GM06990 (cell line): Measurements from ENCODE around the gene IL12RB2.

ENCODE experiments used
- DNase-seq: peaks from one replicate; pipeline ENCODE4 v3.0.0-alpha.2; 2011; ENCODE audit not compliant: insufficient read length; ENCODE audit errors: extremely low read depth
- H3K27me3 ChIP-seq: replicated peaks from 2 replicates; pipeline ENCODE4 v1.6.0; 2011; ENCODE audit warnings: low read length; ENCODE audit not compliant: control insufficient read depth, insufficient read depth
- H3K36me3 ChIP-seq: 2 replicates; pipeline ENCODE4 v1.5.1; 2011; ENCODE audit warnings: low read length; ENCODE audit not compliant: control insufficient read depth, insufficient read depth
- H3K4me3 ChIP-seq: replicated peaks from 2 replicates; pipeline ENCODE4 v1.5.1; 2011; ENCODE audit warnings: low read depth, mild to moderate bottlenecking, control low read depth, low read length
- CTCF ChIP-seq: IDR thresholded peaks from 2 replicates; pipeline ENCODE4 v1.5.1; 2011; ENCODE audit warnings: low read length, control low read depth, mild to moderate bottlenecking, inconsistent platforms; ENCODE audit not compliant: insufficient read depth, poor library complexity, severe bottlenecking

IL12RB2 gene

GRCh38 chr1:67269061-67269460, 38.6 kb upstream of the IL12RB2 start:
- Histone ChIP-seq H3K4me3 (no peak overlapping the region), H3K36me3 (no peaks in the 10 kb centered on the region), H3K27me3 (no peaks in the 10 kb centered on the region)
- no peak for TF ChIP-seq CTCF
- no peak for DNase-seq

GRCh38 chr1:67270541-67270940, 37.1 kb upstream of the IL12RB2 start:
- no peak for TF ChIP-seq CTCF
- Histone ChIP-seq H3K36me3 (no peaks in the 10 kb centered on the region), H3K27me3 (no peaks in the 10 kb centered on the region), H3K4me3 (no peak overlapping the region)
- DNase-seq: no peak

GRCh38 chr1:67273591-67273990, 34.1 kb upstream of the IL12RB2 start:
- DNase-seq: no peak
- H3K36me3 ChIP-seq: no peaks in the 10 kb centered on the region
- no peak overlapping the region for H3K4me3 ChIP-seq
- no peaks in the 10 kb centered on the region for H3K27me3 ChIP-seq
- TF ChIP-seq CTCF: no peak

- H3K4me3 ChIP-seq: no peak overlapping the region
- no peaks in the 10 kb centered on the region for H3K27me3 ChIP-seq
- no peak for TF ChIP-seq CTCF
- peak; percentile 3 for DNase-seq
- H3K36me3 ChIP-seq: no peaks in the 10 kb centered on the region
These were observed 32.9 kb upstream of the IL12RB2 start for GRCh38 chr1:67274623-67275325.

GRCh38 chr1:67280696-67281095, 27.0 kb upstream of the IL12RB2 start:
- H3K27me3 ChIP-seq: no peaks in the 10 kb centered on the region
- no peaks in the 10 kb centered on the region for H3K36me3 ChIP-seq
- TF ChIP-seq CTCF: no peak
- H3K4me3 ChIP-seq: no peak overlapping the region
- no peak for DNase-seq

GRCh38 chr1:67281244-67281643, 26.4 kb upstream of the IL12RB2 start:
- Histone ChIP-seq H3K4me3 (no peak overlapping the region), H3K36me3 (no peaks in the 10 kb centered on the region), H3K27me3 (no peaks in the 10 kb centered on the region)
- DNase-seq: no peak
- TF ChIP-seq CTCF: no peak
